Activated CD4-positive, alpha-beta T cell treated with anti-CD3 and anti-CD28 coated beads, Interleukin-2, amount 50 U/mL, for 48 hours (primary cell): ENCODE results near the gene TDRKH.
"Not testable (repeated sequence)": the region's sequence is repeated elsewhere in the genome, so short reads cannot be mapped to it uniquely, and the experiment has no call there.

ENCODE experiments used
- DNase-seq, 2 experiments: peaks; one replicate each; pipeline ENCODE4 v3.0.0-alpha.2; 2020

TDRKH gene

GRCh38 chr1:151760597-151761385 is 29.5 kb downstream of the TDRKH start:
- no peak for DNase-seq

GRCh38 chr1:151759241-151759640 is 31.1 kb downstream of the TDRKH start:
- DNase-seq = no peak

- DNase-seq = no peak
Measured at GRCh38 chr1:151756291-151756690, 34.0 kb downstream of the TDRKH start.

GRCh38 chr1:151741516-151741915 is 48.8 kb downstream of the TDRKH start:
- no peak for DNase-seq

GRCh38 chr1:151739590-151740355 is 50.5 kb downstream of the TDRKH start:
- DNase-seq = no peak

GRCh38 chr1:151737479-151737878 is 52.8 kb downstream of the TDRKH start:
- DNase-seq = no peak

- no peak for DNase-seq
Measured at GRCh38 chr1:151737026-151737425, 53.3 kb downstream of the TDRKH start.

GRCh38 chr1:151733995-151734394 is 56.3 kb downstream of the TDRKH start:
- DNase-seq = not testable (repeated sequence)

- no peak for DNase-seq
Measured at GRCh38 chr1:151733126-151733525, 57.2 kb downstream of the TDRKH start.

- no peak for DNase-seq
Measured at GRCh38 chr1:151729966-151730291, 60.4 kb downstream of the TDRKH start.

GRCh38 chr1:151729157-151729965 is 60.9 kb downstream of the TDRKH start:
- no peak for DNase-seq

- no peak for DNase-seq
Measured at GRCh38 chr1:151728151-151729054, 61.9 kb downstream of the TDRKH start.

- DNase-seq = no peak
Measured at GRCh38 chr1:151723726-151724370, 66.5 kb downstream of the TDRKH start.
